ENCODE data around the gene CCDC7.

Gene CCDC7

GRCh38 chr10:32530231-32530630, 84.3 kb downstream of the CCDC7 start:
- TF ChIP-seq CSDC2 (CRISPR knock-in tag; IDR thresholded peaks at IDR 0.05) = no peak
- no peak for TF ChIP-seq SNAI2 (CRISPR knock-in tag; IDR thresholded peaks at IDR 0.05)
- no peak for TF ChIP-seq OSR1 (CRISPR knock-in tag; IDR thresholded peaks at IDR 0.05)
- TF ChIP-seq ZFP30 (CRISPR knock-in tag; IDR thresholded peaks at IDR 0.05) = no peak
- TF ChIP-seq ZC3H10 (CRISPR knock-in tag; IDR thresholded peaks at IDR 0.05) = no peak
- TF ChIP-seq ZNF565 (CRISPR knock-in tag; conservative IDR thresholded peaks at IDR 0.05; ENCODE audit: low read depth) = no peak
- no peak for TF ChIP-seq ESRRG (CRISPR knock-in tag; IDR thresholded peaks at IDR 0.05)
- no peak for TF ChIP-seq TOX (CRISPR knock-in tag; IDR thresholded peaks at IDR 0.05; ENCODE audit: borderline replicate concordance)
- no peak for TF ChIP-seq PATZ1 (CRISPR knock-in tag; IDR thresholded peaks at IDR 0.05; ENCODE audit: borderline replicate concordance)
- TF ChIP-seq PPARA (CRISPR knock-in tag; IDR thresholded peaks at IDR 0.05; ENCODE audit: borderline replicate concordance) = no peak
- no peak for TF ChIP-seq TSHZ2 (CRISPR knock-in tag; IDR thresholded peaks at IDR 0.05)
- no peak for TF ChIP-seq CREB5 (CRISPR knock-in tag; IDR thresholded peaks at IDR 0.05; ENCODE audit: low read depth)
- TF ChIP-seq CSRNP3 (CRISPR knock-in tag; IDR thresholded peaks at IDR 0.05) = no peak
- no peak for TF ChIP-seq ZNF70 (CRISPR knock-in tag; IDR thresholded peaks at IDR 0.05)
- no peak for TF ChIP-seq ZNF8 (CRISPR knock-in tag; IDR thresholded peaks at IDR 0.05)
- TF ChIP-seq ISL1 (CRISPR knock-in tag; IDR thresholded peaks at IDR 0.05) = no peak
- ATAC-seq = no peak

- ATAC-seq = no peak
- TF ChIP-seq ISL1 (CRISPR knock-in tag; IDR thresholded peaks at IDR 0.05) (no peak), RARB (CRISPR knock-in tag; IDR thresholded peaks at IDR 0.05) (no peak)
These were observed 92.3 kb downstream of the CCDC7 start for GRCh38 chr10:32538256-32538655.

- no peak for ATAC-seq
- TF ChIP-seq GLIS3 (CRISPR knock-in tag; IDR thresholded peaks at IDR 0.05) (no peak), ZNF70 (CRISPR knock-in tag; IDR thresholded peaks at IDR 0.05) (no peak), SNAI2 (CRISPR knock-in tag; IDR thresholded peaks at IDR 0.05) (no peak), RARB (CRISPR knock-in tag; IDR thresholded peaks at IDR 0.05) (no peak), TCF4 (CRISPR knock-in tag; IDR thresholded peaks at IDR 0.05; ENCODE audit: borderline replicate concordance) (no peak), ARNTL (CRISPR knock-in tag; IDR thresholded peaks at IDR 0.05; ENCODE audit: borderline replicate concordance, low read depth) (no peak), BACH2 (CRISPR knock-in tag; IDR thresholded peaks at IDR 0.05; ENCODE audit: borderline replicate concordance) (no peak), ZFP30 (CRISPR knock-in tag; IDR thresholded peaks at IDR 0.05) (no peak), POU6F1 (CRISPR knock-in tag; IDR thresholded peaks at IDR 0.05; ENCODE audit: borderline replicate concordance, low read depth) (no peak), TOX (CRISPR knock-in tag; IDR thresholded peaks at IDR 0.05; ENCODE audit: borderline replicate concordance) (no peak)
These were observed 94.9 kb downstream of the CCDC7 start for GRCh38 chr10:32540691-32541470.
